ENCODE results near the gene SMARCA5.

SMARCA5 gene

DNA sequence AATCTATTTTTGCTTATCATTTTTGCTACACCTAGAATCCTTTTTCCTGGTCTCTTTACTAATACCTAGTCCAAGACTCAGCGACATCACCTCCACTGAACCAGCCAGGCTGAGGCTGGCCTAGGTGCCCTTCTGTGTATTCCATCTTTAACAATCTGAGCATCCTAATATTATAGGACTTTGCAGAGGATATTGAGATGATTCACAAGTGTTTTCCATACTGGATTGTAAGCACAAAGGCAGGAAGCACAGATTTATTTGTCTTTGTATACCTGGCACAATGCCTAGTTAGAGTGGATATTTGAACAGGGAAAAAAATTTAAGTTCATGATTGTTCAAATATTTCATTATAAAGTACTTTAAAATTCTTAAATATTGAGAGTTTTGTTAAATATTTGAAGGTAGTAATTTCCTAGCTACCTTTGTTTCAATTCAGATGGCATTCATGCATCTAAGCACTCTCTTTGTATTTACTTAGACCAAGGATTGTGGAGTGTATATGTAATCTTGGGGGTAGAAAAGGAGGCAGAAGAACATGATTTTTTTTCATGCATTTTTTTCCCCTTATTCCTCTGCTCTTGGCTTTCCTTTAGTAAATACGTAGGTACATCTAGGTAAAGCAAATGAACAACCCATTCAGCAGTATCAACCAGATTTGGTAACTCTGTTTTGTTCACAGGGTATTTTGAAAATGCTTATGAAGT, 18.4 kb downstream of the SMARCA5 start:
- no peak for DNase-seq

GRCh38 chr4:143538979-143539669, 25.6 kb downstream of the SMARCA5 start:
- DNase-seq: no peak

- DNase-seq: no peak
These were observed 26.1 kb downstream of the SMARCA5 start for GRCh38 chr4:143539670-143540023.

- no peak for DNase-seq
These were observed 36.4 kb downstream of the SMARCA5 start for GRCh38 chr4:143549928-143550327.

- peak; percentile 36 for DNase-seq
These were observed 41.5 kb downstream of the SMARCA5 start for GRCh38 chr4:143554728-143555597.

- no peak for DNase-seq
These were observed 42.2 kb downstream of the SMARCA5 start for GRCh38 chr4:143555676-143556075.

DNA sequence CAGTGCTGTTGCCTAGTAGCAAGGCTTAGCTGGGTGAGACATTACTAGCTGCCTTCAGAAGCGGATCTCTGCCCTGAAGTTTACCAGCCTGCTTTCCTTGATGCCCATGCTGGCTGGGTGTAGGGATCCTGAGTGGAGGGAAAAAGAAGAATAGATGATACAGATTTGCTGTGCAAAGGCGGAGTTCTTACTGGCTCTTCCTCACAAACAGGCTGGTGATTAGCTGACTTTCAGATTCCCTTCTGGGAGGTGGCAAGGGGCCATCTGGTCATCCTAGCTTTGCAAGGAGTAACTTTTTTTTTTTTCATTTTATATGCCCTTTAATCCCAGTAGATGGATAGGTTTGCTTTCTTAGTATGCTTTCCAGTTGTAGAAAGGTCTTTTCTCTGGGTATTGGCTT, 44.8 kb downstream of the SMARCA5 start:
- no peak for DNase-seq

- DNase-seq: peak; percentile 75
These were observed 45.6 kb downstream of the SMARCA5 start for GRCh38 chr4:143558823-143559756.

- peak; percentile 60 for DNase-seq
These were observed 46.2 kb downstream of the SMARCA5 start for GRCh38 chr4:143559757-143560147.

DNA sequence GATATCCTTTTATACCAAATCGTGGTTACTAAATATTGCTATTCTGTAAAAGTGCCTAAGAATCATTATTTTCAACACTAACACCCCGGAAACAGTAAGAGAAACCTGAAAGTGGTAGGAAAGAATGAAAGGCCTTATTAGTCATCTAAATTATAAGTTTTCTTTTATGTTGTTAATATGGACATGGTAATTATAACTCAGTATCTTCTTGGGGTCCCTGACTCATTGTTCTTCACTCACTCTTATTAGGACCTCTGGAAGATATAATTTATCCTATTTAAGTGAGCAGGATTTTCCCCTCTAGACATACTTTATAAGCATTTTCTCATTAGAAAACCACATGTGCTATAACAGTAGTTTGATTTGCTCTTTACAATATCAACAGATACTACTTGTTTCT, 51.0 kb downstream of the SMARCA5 start:
- no peak for DNase-seq

DNA sequence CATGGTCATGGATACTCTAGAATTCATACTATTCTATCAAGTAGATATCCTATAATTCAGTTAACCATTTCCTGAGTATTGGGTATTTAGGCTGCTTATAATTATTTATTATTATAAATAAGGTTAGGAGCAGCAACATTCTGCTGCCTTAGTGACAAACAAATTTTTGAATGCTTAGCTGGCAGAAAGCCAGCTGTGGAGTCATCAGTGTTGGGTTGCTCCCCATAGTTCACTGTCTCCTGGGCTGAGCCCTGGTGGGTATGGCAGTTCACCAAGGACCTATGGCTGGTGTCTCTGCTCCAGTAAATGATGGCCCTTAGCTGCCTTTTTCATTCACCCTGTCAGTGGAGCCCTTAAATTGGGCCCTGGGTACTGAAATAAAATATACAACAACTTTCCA, 61.8 kb downstream of the SMARCA5 start:
- no peak for DNase-seq

DNA sequence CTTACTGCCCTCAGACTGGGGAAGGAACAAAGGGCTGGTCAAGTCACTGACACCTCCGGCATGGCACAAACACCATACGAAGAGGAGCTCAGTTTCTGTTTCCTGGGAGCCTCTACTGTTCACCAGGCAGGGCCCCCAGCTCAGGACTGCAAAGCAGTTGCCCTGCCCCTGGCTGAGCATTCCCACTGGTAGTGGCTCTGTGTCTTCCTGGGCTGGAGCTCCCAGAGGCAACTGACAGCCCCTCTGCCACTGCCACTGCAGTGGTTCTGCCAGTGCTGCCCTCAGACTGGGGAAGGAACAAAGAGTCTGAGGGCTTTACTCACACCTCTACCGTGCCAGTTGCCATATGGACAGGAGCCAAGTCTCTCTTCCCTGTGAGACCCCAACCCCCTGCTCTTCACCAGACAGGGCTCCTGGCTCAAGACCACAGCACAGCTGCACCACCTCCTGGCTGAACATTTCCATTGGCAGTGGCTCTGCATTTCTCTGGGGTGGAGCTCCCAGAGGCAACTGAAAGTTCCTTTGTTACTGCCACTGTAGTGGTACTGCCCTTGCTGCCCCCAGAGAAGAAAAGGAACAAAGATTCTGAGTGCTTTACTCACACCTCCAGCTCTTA, 67.9 kb downstream of the SMARCA5 start:
- DNase-seq: no peak

- DNase-seq: no peak
These were observed 72.0 kb downstream of the SMARCA5 start for GRCh38 chr4:143585548-143585947.

GRCh38 chr4:143586080-143586479, 72.6 kb downstream of the SMARCA5 start:
- no peak for DNase-seq

DNA sequence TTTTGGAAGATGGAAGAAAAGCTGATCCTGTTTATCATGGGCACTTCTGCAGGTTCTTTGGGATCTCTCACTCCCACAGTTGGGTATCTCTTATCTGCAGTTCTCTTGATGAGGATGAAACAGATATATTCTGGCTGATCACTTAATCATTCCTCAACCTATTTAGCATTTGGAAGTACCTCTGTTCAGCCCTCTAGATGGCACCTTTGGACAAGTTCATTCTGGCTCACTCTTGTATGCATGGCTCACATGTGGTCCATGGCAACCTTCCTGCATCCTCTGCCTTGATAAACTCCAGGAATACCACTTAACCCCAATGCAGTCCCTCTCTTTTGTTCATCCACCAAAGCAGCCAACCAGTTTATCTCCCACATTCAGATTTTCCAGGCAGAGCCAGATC, 74.2 kb downstream of the SMARCA5 start:
- no peak for DNase-seq

DNA sequence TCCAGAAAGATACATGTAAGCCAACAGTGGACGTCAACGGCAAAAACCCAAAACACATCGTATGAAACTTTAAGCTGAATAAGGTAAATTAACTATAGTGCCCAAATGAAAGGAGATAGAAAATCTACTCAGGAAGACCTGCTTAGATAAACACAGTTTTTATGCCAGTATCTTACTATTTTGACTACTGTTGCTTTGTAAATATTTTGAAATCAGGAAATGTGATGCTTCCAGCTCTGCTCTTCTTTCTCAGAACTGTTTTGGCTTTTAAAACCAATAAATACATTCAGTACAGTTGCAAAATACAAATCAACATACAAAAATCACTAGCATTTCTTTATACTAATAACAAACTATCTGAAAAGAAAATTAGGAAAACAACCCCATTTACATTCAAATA, 83.8 kb downstream of the SMARCA5 start:
- no peak for DNase-seq

DNA sequence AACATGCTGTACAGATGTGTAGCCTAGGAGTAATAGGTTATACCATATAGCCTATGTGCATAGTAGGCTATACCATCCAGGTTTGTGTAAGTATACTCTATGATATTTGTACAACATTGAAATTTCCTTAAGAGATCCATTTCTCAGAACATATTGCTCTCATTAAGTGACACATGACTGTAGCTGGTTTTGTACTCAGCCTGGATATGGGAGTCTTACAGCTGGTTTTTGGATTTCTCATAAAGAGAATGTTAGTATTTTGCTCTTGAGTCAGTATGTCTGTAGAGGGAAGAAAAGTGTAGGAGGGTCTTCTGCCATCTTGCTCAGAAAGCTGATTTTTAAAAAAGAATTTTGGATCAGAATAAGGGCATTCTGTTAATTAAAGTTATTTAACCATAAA, 85.3 kb downstream of the SMARCA5 start:
- DNase-seq: no peak

DNA sequence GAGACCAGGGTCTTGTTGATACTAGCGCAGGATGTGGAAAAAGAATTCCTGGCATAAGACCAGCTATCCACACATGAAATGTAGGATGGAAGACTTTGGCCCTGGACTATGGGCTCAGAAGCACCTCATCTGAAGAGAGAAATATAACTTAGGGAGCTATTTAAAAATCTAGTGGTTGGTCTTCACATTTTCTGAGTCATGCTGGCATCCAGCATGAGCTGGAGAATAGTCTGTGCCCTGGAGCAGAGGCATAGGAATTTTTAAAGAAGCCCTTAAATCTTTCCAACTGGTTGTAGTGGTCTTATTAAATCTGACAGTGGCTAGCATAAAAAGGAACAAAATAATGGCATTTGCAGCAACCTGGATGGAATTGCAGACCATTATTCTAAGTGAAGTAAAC, 86.3 kb downstream of the SMARCA5 start:
- DNase-seq: no peak

- no peak for DNase-seq
These were observed 93.0 kb downstream of the SMARCA5 start for GRCh38 chr4:143606480-143606879.

All from stimulated activated CD8-positive, alpha-beta memory T cell treated with anti-CD3 and anti-CD28 coated beads, Interleukin-4, amount 100 ng/mL, for 48 hours (primary cell).